CD14-positive monocyte (primary cell): Measurements from ENCODE around the gene IL21R. TPM values are rescaled to one million over a fixed set of nuclear protein-coding genes. Genes with fewer than 3 reads are reported as not detected.
"Not testable (repeated sequence)": the region's sequence is repeated elsewhere in the genome, so short reads cannot be mapped to it uniquely, and the experiment has no call there.

Source experiments
- DNase-seq, 3 donors: peaks; one replicate each; pipeline ENCODE4 v3.0.0-alpha.2; 2011 to 2022
- H2AFZ ChIP-seq: 2 replicates; pipeline ENCODE4 v1.6.0; 2012; ENCODE audit warnings: mild to moderate bottlenecking, low read depth, low read length, inconsistent platforms; ENCODE audit not compliant: insufficient read depth, poor library complexity, severe bottlenecking
- H3K27ac ChIP-seq, 2 donors: 1 replicate in 1 of 2; 2 replicates in 1 of 2; pipeline ENCODE4 v1.5.1; 2012 to 2013; ENCODE audit warnings: low read length in 2 of 2, control low read depth in 1 of 2, inconsistent platforms in 1 of 2, low read depth in 1 of 2, mild to moderate bottlenecking in 1 of 2
- H3K27me3 ChIP-seq, 2 donors: one replicate each; pipeline versions ENCODE4 v1.6.0 to v1.6.1; 2011 to 2013; ENCODE audit warnings: low read length in 2 of 2; ENCODE audit not compliant: control insufficient read depth in 2 of 2, insufficient read depth in 2 of 2
- H3K36me3 ChIP-seq, 2 donors: replicated peaks in 1 of 2; 1 replicate in 1 of 2; 2 replicates in 1 of 2; pipeline versions ENCODE4 v1.5.1 to v1.6.1; 2012 to 2013; ENCODE audit warnings: low read length in 2 of 2, control low read depth in 1 of 2, inconsistent platforms in 1 of 2, mild to moderate bottlenecking in 1 of 2; ENCODE audit not compliant: insufficient read depth in 2 of 2, control insufficient read depth in 1 of 2
- H3K4me1 ChIP-seq, 2 donors: 1 replicate in 1 of 2; 2 replicates in 1 of 2; pipeline versions ENCODE4 v1.5.1 to v1.6.1; 2012 to 2013; ENCODE audit warnings: low read length in 2 of 2, control low read depth in 1 of 2, inconsistent platforms in 1 of 2, mild to moderate bottlenecking in 1 of 2, moderate library complexity in 1 of 2; ENCODE audit not compliant: insufficient read depth in 2 of 2, control insufficient read depth in 1 of 2
- H3K4me2 ChIP-seq: replicated peaks from 2 replicates; pipeline ENCODE3; 2012; ENCODE audit warnings: low read length, moderate library complexity, mild to moderate bottlenecking; ENCODE audit not compliant: poor library complexity, severe bottlenecking; ENCODE audit errors: extremely low read depth
- H3K4me3 ChIP-seq, 3 experiments: fragments of 200-600 bp in 1 of 3; sonication (generic) in 1 of 3; replicated peaks in 1 of 3; 1 replicate in 2 of 3; 2 replicates in 1 of 3; pipeline ENCODE4 v1.5.1; 2011 to 2013; ENCODE audit warnings: low read length in 3 of 3, mild to moderate bottlenecking in 3 of 3, control low read depth in 2 of 3, low read depth in 2 of 3, inconsistent platforms in 1 of 3, moderate library complexity in 1 of 3
- H3K79me2 ChIP-seq: 2 replicates; pipeline ENCODE4 v1.6.0; 2012; ENCODE audit warnings: mild to moderate bottlenecking, control low read depth, inconsistent platforms, low read length, moderate library complexity; ENCODE audit not compliant: insufficient read depth
- H3K9ac ChIP-seq: 2 replicates; pipeline ENCODE4 v1.6.0; 2017; ENCODE audit warnings: low read length, mild to moderate bottlenecking; ENCODE audit not compliant: insufficient read depth, poor library complexity, severe bottlenecking
- H3K9me3 ChIP-seq, 2 donors: replicated peaks in 1 of 2; 1 replicate in 1 of 2; 2 replicates in 1 of 2; pipeline versions ENCODE4 v1.5.1 to v1.6.1; 2012 to 2013; ENCODE audit warnings: low read length in 2 of 2, control low read depth in 1 of 2; ENCODE audit not compliant: control insufficient read depth in 1 of 2, insufficient read depth in 1 of 2
- H4K20me1 ChIP-seq: 2 replicates; pipeline ENCODE4 v1.6.0; 2012; ENCODE audit warnings: mild to moderate bottlenecking, low read length, control low read depth, moderate library complexity; ENCODE audit not compliant: insufficient read depth
- H3K27ac Mint-ChIP-seq, 7 donors: one replicate each; pipeline ENCODE4 v1.8.0; 2020; ENCODE audit warnings: mild to moderate bottlenecking in 7 of 7, mixed read lengths in 7 of 7, moderate library complexity in 6 of 7, inconsistent platforms in 2 of 7
- H3K27me3 Mint-ChIP-seq, 3 donors: one replicate each; pipeline ENCODE4 v1.8.0; 2021 to 2022; ENCODE audit warnings: low read depth in 3 of 3, mild to moderate bottlenecking in 3 of 3, mixed read lengths in 3 of 3, moderate library complexity in 3 of 3, inconsistent platforms in 1 of 3
- H3K36me3 Mint-ChIP-seq, 2 donors: one replicate each; pipeline ENCODE4 v1.8.0; 2020; ENCODE audit warnings: mixed read lengths in 2 of 2, inconsistent platforms in 1 of 2, mild to moderate bottlenecking in 1 of 2
- H3K4me1 Mint-ChIP-seq: one replicate; pipeline ENCODE4 v1.8.0; 2020; ENCODE audit warnings: mild to moderate bottlenecking, mixed read lengths
- H3K4me3 Mint-ChIP-seq, 2 donors: one replicate each; pipeline ENCODE4 v1.8.0; 2020; ENCODE audit warnings: mild to moderate bottlenecking in 2 of 2, mixed read lengths in 2 of 2, moderate library complexity in 1 of 2
- H3K9me3 Mint-ChIP-seq, 7 donors: one replicate each; pipeline ENCODE4 v1.8.0; 2020 to 2022; ENCODE audit warnings: mixed read lengths in 7 of 7, mild to moderate bottlenecking in 6 of 7, moderate library complexity in 6 of 7, inconsistent platforms in 2 of 7
- CTCF ChIP-seq: fragments of 200-600 bp; IDR thresholded peaks from one replicate; pipeline ENCODE4 v1.8.0; 2022; ENCODE audit warnings: antibody characterized with exemption, mild to moderate bottlenecking
- WGBS: methylation state at CpG from one replicate; pipeline ENCODE4 v1.1.5; 2013; ENCODE audit warnings: missing lambda C conversion rate; ENCODE audit not compliant: insufficient coverage; 5-methylcytosine and 5-hydroxymethylcytosine counted together
- intact Hi-C, 2 donors: fragments of 100-400 bp; cut with micrococcal nuclease; formaldehyde crosslinking; loops; one replicate each; pipeline versions ENCODE4 v1.15.0 to v1.15.1; 2023
- polyA plus RNA-seq, 3 donors: library from polyadenylated mRNA; depleted of rRNA in 1 of 3; unstranded in 2 of 3; stranded (reverse) in 1 of 3; fragments of 300-500 nt in 2 of 3; fragments of >200 nt in 1 of 3; fragmentation: Illumina TruSeq in 2 of 3; gene quantifications; 1 replicate in 2 of 3; 2 replicates in 1 of 3; pipeline ENCODE4 v1.2.3, GENCODE V29; 2012 to 2021

Gene IL21R
- polyA plus RNA-seq, 3 donors = 1.0 to 1.7 (median 1.4) TPM

DNA sequence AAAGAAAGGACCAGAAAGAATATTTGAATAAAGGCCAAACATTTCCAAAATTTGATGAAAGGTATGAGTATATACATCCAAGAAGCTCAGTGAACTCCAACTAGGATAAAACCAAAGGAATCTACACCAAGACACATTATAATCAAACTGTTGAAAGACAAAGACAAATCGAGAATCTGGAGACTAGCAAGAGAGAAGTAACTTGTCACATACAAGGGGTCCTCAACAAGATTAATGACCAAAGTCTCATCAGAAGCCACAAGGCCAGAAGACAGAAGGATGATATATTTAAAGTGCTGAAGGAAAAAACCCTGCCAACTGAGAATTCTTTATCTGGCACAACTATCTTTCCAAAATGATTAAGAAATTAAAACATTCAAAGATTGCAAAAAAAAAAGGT is 9.3 kb upstream of the IL21R start:
- Mint-ChIP-seq H3K36me3 (peaks cover 0 to 3% of the 10 kb centered on the region in 2 donors), H3K27me3 (peaks cover 0 to 2% (median 1%) of the 10 kb centered on the region in 3 donors), H3K4me1 (peaks cover 24% of the 10 kb centered on the region), H3K4me3 (no peak overlapping the region), H3K27ac (no peak overlapping the region), H3K9me3 (peaks cover 15 to 26% (median 20%) of the 10 kb centered on the region in 7 donors)
- no peak for DNase-seq
- Histone ChIP-seq H4K20me1 (no peaks in the 10 kb centered on the region), H3K27ac (no peak overlapping the region), H3K9ac (no peak overlapping the region), H3K79me2 (no peaks in the 10 kb centered on the region), H3K9me3 (peaks cover 3 to 5% of the 10 kb centered on the region in 2 donors), H3K27me3 (no peaks in the 10 kb centered on the region), H3K4me2 (no peak overlapping the region), H3K4me3 (no peak overlapping the region), H3K4me1 (peaks cover 21 to 29% of the 10 kb centered on the region in 2 donors), H3K36me3 (no peaks in the 10 kb centered on the region), H2AFZ (no peak overlapping the region)
- TF ChIP-seq CTCF = no peak
- intact Hi-C loops = no loop called here
- 80% methylated on average over 1 of the region's 1 CpG for WGBS

DNA sequence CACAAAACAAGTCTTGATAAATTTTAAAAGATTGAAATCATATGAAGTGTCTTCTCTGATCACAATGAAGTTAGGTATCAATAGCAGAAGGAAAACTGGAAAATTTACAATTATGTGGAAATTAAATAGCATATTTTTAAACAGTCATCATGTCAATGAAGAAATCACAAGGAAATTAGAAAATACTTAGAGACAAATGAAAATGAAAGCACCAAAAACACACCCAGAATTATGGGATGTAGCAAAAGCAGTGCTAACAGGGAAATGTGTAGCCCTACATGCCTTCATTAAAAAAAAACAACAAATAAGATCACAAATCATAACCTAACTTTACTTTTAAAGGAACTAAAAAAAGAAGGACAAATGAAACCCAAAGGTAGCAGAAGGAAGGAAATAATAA is 7.5 kb upstream of the IL21R start:
- no peak overlapping the region for H3K9ac ChIP-seq
- peaks cover 24 to 32% of the 10 kb centered on the region in 2 donors for H3K4me1 ChIP-seq
- H3K27me3 ChIP-seq = no peaks in the 10 kb centered on the region
- H3K9me3 ChIP-seq = peaks cover 3 to 5% of the 10 kb centered on the region in 2 donors
- peaks cover 0 to 3% of the 10 kb centered on the region in 2 donors for H3K36me3 Mint-ChIP-seq
- H3K27ac Mint-ChIP-seq = peak overlapping the region in 3 of 7 donors; percentile 17 to 54 (median 20)
- H3K36me3 ChIP-seq = no peaks in the 10 kb centered on the region
- H4K20me1 ChIP-seq = no peaks in the 10 kb centered on the region
- peaks cover 30% of the 10 kb centered on the region for H3K4me1 Mint-ChIP-seq
- H3K4me2 ChIP-seq = no peak overlapping the region
- TF ChIP-seq CTCF = no peak
- H2AFZ ChIP-seq = no peak overlapping the region
- intact Hi-C loops = no loop called here
- no peak overlapping the region for H3K4me3 Mint-ChIP-seq
- peaks cover 15 to 23% (median 19%) of the 10 kb centered on the region in 7 donors for H3K9me3 Mint-ChIP-seq
- H3K27ac ChIP-seq = no peak overlapping the region
- H3K79me2 ChIP-seq = no peaks in the 10 kb centered on the region
- no peak overlapping the region for H3K4me3 ChIP-seq
- H3K27me3 Mint-ChIP-seq = peaks cover 0 to 2% (median 1%) of the 10 kb centered on the region in 3 donors
- DNase-seq = no peak

- H3K9ac ChIP-seq, H3K79me2 ChIP-seq, H3K36me3 Mint-ChIP-seq, H3K36me3 ChIP-seq, H4K20me1 ChIP-seq, H3K9me3 ChIP-seq, DNase-seq, H3K27me3 ChIP-seq, H2AFZ ChIP-seq, intact Hi-C loops: not testable (repeated sequence)
- WGBS = 98% methylated on average over 5 of the region's 15 CpGs
- H3K4me3 Mint-ChIP-seq = peak overlapping the region in 1 of 2 donors; percentile 49
- Histone ChIP-seq H3K4me3 (peak overlapping the region in 1 of 3 experiments; percentile 35), H3K27ac (peak overlapping the region in 1 of 2 donors; percentile 10), H3K4me2 (peak overlapping the region; percentile 57), H3K4me1 (peaks cover 50 to 59% of the 10 kb centered on the region in 2 donors)
- peak overlapping the region in 6 of 7 donors; percentile 9 to 78 (median 59) for H3K27ac Mint-ChIP-seq
- H3K9me3 Mint-ChIP-seq = peaks cover 5 to 14% (median 9%) of the 10 kb centered on the region in 7 donors
- H3K27me3 Mint-ChIP-seq = peaks cover 6 to 15% (median 7%) of the 10 kb centered on the region in 3 donors
- peaks cover 60% of the 10 kb centered on the region for H3K4me1 Mint-ChIP-seq
These were observed 3.6 kb upstream of the IL21R start for GRCh38 chr16:27398341-27398893.
